Measurements from ENCODE around the gene TOR1AIP1.
"Not testable (repeated sequence)": the region's sequence is repeated elsewhere in the genome, so short reads cannot be mapped to it uniquely, and the experiment has no call there.

TOR1AIP1 gene

GRCh38 chr1:179882253-179883039, at the start of gene TOR1AIP1:
TSS of gene TOR1AIP1 (plus strand) at chr1:179882285. CDS start at chr1:179882503, 218 bp downstream.
- peak; percentile 99 for DNase-seq

GRCh38 chr1:179836686-179837445, 45.2 kb upstream of the TOR1AIP1 start:
- DNase-seq = not testable (repeated sequence)

- DNase-seq = no peak
Measured at GRCh38 chr1:179840107-179840506, 42.0 kb upstream of the TOR1AIP1 start.

GRCh38 chr1:179848233-179848632, 33.9 kb upstream of the TOR1AIP1 start:
- DNase-seq = no peak

- no peak for DNase-seq
Measured at GRCh38 chr1:179853102-179853501, 29.0 kb upstream of the TOR1AIP1 start.

GRCh38 chr1:179855831-179856230, 26.3 kb upstream of the TOR1AIP1 start:
- not testable (repeated sequence) for DNase-seq

GRCh38 chr1:179856296-179856695, 25.8 kb upstream of the TOR1AIP1 start:
- DNase-seq = no peak

GRCh38 chr1:179857009-179857408, 25.1 kb upstream of the TOR1AIP1 start:
- no peak for DNase-seq

GRCh38 chr1:179860652-179861051, 21.4 kb upstream of the TOR1AIP1 start:
- DNase-seq = no peak

GRCh38 chr1:179865377-179865776, 16.7 kb upstream of the TOR1AIP1 start:
- DNase-seq = no peak

- no peak for DNase-seq
Measured at GRCh38 chr1:179866616-179867015, 15.5 kb upstream of the TOR1AIP1 start.

GRCh38 chr1:179867493-179868330, 14.4 kb upstream of the TOR1AIP1 start:
- peak; percentile 9 for DNase-seq

GRCh38 chr1:179870870-179871269, 11.2 kb upstream of the TOR1AIP1 start:
- DNase-seq = no peak

- DNase-seq = no peak
Measured at GRCh38 chr1:179871940-179872339, 10.1 kb upstream of the TOR1AIP1 start.

GRCh38 chr1:179872558-179872957, 9.5 kb upstream of the TOR1AIP1 start:
- DNase-seq = no peak

GRCh38 chr1:179873438-179873851, 8.6 kb upstream of the TOR1AIP1 start:
- DNase-seq = no peak

- no peak for DNase-seq
Measured at GRCh38 chr1:179875596-179876299, 6.3 kb upstream of the TOR1AIP1 start.

- no peak for DNase-seq
Measured at GRCh38 chr1:179876300-179876715, 5.8 kb upstream of the TOR1AIP1 start.

GRCh38 chr1:179877586-179878265, 4.4 kb upstream of the TOR1AIP1 start, which contains the start of gene TOR1AIP2:
TSS of gene TOR1AIP2 (minus strand) at chr1:179877803. CDS start at chr1:179852665, 25,138 bp downstream.
- peak; percentile 82 for DNase-seq

GRCh38 chr1:179879797-179880196, 2.3 kb upstream of the TOR1AIP1 start:
- no peak for DNase-seq

GRCh38 chr1:179881642-179882252, 338 bp upstream of the TOR1AIP1 start:
- no peak for DNase-seq
